HepG2 (cell line): ENCODE results near the gene TLN1. TPM values are rescaled to one million over a fixed set of nuclear protein-coding genes. Genes with fewer than 3 reads are reported as not detected.
A peak's percentile ranks its signal among the peaks of the same experiment; 100 is the strongest.

Experiments used
- ATF7 ChIP-seq, 2 experiments: fragments of 450-650 bp in 1 of 2; sonication (generic) in 1 of 2; formaldehyde crosslinking in 1 of 2; IDR thresholded peaks; 2 replicates each; pipeline versions ENCODE4 v1.4.0 to v1.6.1; 2016 to 2020; ENCODE audit warnings: antibody characterized with exemption in 1 of 2, mild to moderate bottlenecking in 1 of 2, missing genetic modification reagents in 1 of 2
- CHD2 ChIP-seq: IDR thresholded peaks from 2 replicates; pipeline ENCODE4 v1.6.1; 2011; ENCODE audit warnings: low read depth, low read length, improper control_type of control experiment
- FOXK2 ChIP-seq: fragments of 450-650 bp; IDR thresholded peaks from 2 replicates; pipeline ENCODE4 v1.6.1; 2016
- FOXP1 ChIP-seq, 2 experiments: fragments of 450-650 bp in 1 of 2; IDR thresholded peaks; 2 replicates each; pipeline ENCODE4 v1.6.1; 2017 to 2018; ENCODE audit warnings: antibody characterized with exemption in 1 of 2
- GATA4 ChIP-seq: sonication (generic); IDR thresholded peaks from 2 replicates; pipeline ENCODE4 v1.6.1; 2016; ENCODE audit warnings: antibody characterized with exemption, low read depth, borderline replicate concordance
- MAFK ChIP-seq, 2 experiments: IDR thresholded peaks in 1 of 2; conservative IDR thresholded peaks in 1 of 2; 2 replicates each; pipeline ENCODE4 v1.6.1; 2011; ENCODE audit warnings: improper control_type of control experiment in 2 of 2, low read length in 2 of 2
- NCOA2 ChIP-seq: sonication (generic); formaldehyde crosslinking; IDR thresholded peaks from 2 replicates; pipeline ENCODE4 v1.8.0; 2022; ENCODE audit warnings: inconsistent platforms
- NR2F6 ChIP-seq, 2 experiments: IDR thresholded peaks; 2 replicates each; pipeline ENCODE4 v1.6.1; 2016; ENCODE audit warnings: antibody characterized with exemption in 1 of 2, mild to moderate bottlenecking in 1 of 2
- RBFOX2 ChIP-seq: fragments of 200-400 bp; formaldehyde crosslinking; IDR thresholded peaks from 2 replicates; pipeline ENCODE4 v1.6.1; 2017; ENCODE audit warnings: low read depth, mild to moderate bottlenecking, low read length
- ZKSCAN1 ChIP-seq: fragments of 150-350 bp; IDR thresholded peaks from 2 replicates; pipeline ENCODE4 v1.6.1; 2014; ENCODE audit warnings: low read length
- ZMYM2 ChIP-seq: sonication (generic); formaldehyde crosslinking; IDR thresholded peaks from 2 replicates; pipeline ENCODE4 v1.8.0; 2022; ENCODE audit warnings: mild to moderate bottlenecking, missing genetic modification reagents
- ZNF20 ChIP-seq: sonication (generic); formaldehyde crosslinking; IDR thresholded peaks from 2 replicates; pipeline ENCODE4 v1.4.0; 2020; ENCODE audit warnings: mild to moderate bottlenecking, moderate library complexity, missing genetic modification reagents
- ZNF235 ChIP-seq: sonication (generic); formaldehyde crosslinking; IDR thresholded peaks from 2 replicates; pipeline ENCODE4 v1.8.1; 2023; ENCODE audit warnings: mild to moderate bottlenecking, missing genetic modification reagents, borderline replicate concordance
- ZNF567 ChIP-seq: sonication (generic); formaldehyde crosslinking; IDR thresholded peaks from 2 replicates; pipeline ENCODE4 v1.8.1; 2023; ENCODE audit warnings: mild to moderate bottlenecking, missing genetic modification reagents, borderline replicate concordance
- ZNF709 ChIP-seq: sonication (generic); formaldehyde crosslinking; IDR thresholded peaks from 2 replicates; pipeline ENCODE4 v1.5.0; 2020; ENCODE audit warnings: mild to moderate bottlenecking, missing genetic modification reagents
- polyA plus RNA-seq, 8 experiments: library from polyadenylated mRNA; depleted of rRNA in 3 of 8; stranded (reverse) in 7 of 8; unstranded in 1 of 8; fragments of >200 nt; fragmentation: Illumina TruSeq in 4 of 8; extraction: Trizol in 4 of 8; gene quantifications; 2 replicates each; pipeline versions ENCODE4 v1.2.1 to v1.2.3, GENCODE V29; 2011 to 2016; ENCODE audit warnings: low read depth in 4 of 8, missing spikeins in 1 of 8, mixed read lengths in 1 of 8; ENCODE audit not compliant: insufficient read depth in 1 of 8
- total RNA-seq, 5 experiments: library from RNA; depleted of rRNA; stranded (reverse); fragments of >200 nt; fragmentation: Illumina TruSeq; extraction: Trizol; gene quantifications; 2 replicates each; pipeline ENCODE4 v1.2.3, GENCODE V29; 2016; ENCODE audit warnings: low read depth in 1 of 5
- TF ChIP-seq, protein P1 (sequence below): sonication (generic); formaldehyde crosslinking; IDR thresholded peaks from 2 replicates; pipeline ENCODE4 v1.4.0; 2020; ENCODE audit warnings: mild to moderate bottlenecking, missing genetic modification reagents
- TF ChIP-seq, protein P2 (sequence below): sonication (generic); formaldehyde crosslinking; IDR thresholded peaks from 2 replicates; pipeline ENCODE4 v1.4.0; 2020; ENCODE audit warnings: missing genetic modification reagents, low read depth, mild to moderate bottlenecking, borderline replicate concordance
- TF ChIP-seq, protein P3 (sequence below): sonication (generic); formaldehyde crosslinking; IDR thresholded peaks from 2 replicates; pipeline ENCODE4 v1.4.0; 2020; ENCODE audit warnings: missing genetic modification reagents

TLN1 gene
- total and polyA plus RNA-seq, 2 of the 13 experiments (the other 11 are each of a cell fraction or from before 2014, with no cell fraction given): 35.2 to 51.8 TPM

- TF ChIP-seq, protein P1, sequence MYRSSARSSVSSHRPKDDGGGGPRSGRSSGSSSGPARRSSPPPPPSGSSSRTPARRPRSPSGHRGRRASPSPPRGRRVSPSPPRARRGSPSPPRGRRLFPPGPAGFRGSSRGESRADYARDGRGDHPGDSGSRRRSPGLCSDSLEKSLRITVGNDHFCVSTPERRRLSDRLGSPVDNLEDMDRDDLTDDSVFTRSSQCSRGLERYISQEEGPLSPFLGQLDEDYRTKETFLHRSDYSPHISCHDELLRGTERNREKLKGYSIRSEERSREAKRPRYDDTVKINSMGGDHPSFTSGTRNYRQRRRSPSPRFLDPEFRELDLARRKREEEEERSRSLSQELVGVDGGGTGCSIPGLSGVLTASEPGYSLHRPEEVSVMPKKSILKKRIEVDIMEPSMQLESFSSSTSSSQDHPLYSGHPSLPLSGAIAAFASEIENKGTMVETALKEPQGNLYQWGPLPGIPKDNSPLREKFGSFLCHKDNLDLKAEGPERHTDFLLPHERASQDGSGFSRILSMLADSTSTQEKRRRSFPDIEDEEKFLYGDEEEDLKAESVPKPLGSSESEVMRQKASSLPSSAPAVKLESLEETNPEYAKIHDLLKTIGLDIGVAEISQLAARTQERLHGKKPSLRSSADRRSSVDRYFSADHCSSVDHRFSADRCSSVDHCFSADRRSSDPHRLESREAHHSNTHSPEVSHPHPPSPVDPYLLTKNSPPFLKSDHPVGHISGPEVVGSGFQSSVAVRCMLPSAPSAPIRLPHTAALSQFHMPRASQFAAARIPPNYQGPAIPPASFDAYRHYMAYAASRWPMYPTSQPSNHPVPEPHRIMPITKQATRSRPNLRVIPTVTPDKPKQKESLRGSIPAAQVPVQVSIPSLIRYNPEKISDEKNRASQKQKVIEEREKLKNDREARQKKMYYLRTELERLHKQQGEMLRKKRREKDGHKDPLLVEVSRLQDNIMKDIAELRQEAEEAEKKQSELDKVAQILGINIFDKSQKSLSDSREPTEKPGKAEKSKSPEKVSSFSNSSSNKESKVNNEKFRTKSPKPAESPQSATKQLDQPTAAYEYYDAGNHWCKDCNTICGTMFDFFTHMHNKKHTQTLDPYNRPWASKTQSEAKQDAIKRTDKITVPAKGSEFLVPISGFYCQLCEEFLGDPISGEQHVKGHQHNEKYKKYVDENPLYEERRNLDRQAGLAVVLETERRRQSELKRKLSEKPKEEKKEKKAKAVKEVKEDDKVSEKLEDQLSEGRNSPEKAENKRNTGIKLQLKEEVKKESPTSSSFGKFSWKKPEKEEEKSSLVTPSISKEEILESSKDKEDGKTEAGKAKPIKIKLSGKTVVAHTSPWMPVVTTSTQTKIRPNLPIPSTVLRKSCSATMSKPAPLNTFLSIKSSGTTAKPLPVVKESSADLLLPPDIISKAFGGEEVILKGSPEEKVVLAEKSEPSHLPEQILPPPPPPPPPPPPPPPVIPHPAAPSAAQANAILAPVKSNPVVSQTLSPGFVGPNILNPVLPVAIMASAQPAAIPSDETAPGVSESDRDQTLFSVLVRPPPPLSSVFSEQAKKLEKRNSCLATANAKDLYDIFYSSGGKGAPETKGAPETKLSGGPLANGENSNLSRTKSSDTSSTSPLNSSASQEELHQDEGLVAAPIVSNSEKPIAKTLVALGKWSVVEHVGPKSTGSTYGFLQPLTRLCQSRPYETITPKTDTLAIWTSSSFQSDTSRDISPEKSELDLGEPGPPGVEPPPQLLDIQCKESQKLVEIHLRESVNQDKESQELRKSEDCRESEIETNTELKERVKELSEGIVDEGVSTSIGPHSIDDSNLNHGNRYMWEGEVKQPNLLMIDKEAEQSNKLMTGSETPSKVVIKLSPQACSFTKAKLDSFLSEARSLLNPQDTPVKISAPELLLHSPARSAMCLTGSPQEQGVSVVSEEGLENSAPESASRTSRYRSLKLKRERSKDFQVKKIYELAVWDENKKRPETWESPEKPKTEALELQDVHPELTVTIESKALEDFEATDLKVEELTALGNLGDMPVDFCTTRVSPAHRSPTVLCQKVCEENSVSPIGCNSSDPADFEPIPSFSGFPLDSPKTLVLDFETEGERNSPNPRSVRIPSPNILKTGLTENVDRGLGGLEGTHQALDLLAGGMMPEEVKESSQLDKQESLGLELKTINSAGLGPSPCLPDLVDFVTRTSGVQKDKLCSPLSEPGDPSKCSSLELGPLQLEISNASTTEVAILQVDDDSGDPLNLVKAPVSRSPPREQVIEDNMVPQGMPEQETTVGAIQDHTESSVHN (CRISPR knock-in tag): 0 out of 2 replicates have a peak, but pooled peaks have one; percentile 52
- TF ChIP-seq FOXK2: peak; percentile 59; the same call in 1 of the 2 replicates
- TF ChIP-seq, protein P2, sequence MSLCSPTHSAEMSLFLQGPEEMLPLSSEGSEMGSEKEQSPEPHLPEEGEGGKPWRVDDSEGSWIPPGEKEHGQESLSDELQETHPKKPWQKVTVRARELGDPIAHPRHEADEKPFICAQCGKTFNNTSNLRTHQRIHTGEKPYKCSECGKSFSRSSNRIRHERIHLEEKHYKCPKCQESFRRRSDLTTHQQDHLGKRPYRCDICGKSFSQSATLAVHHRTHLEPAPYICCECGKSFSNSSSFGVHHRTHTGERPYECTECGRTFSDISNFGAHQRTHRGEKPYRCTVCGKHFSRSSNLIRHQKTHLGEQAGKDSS (CRISPR knock-in tag): 0 out of 2 replicates have a peak, but pooled peaks have one; percentile 63
- 0 out of 2 replicates have a peak, but pooled peaks have one; percentile 15 for TF ChIP-seq CHD2
- no peak for TF ChIP-seq FOXP1 (IDR thresholded peaks at IDR 0.05)
- peak; percentile 31; the same call in 1 of the 2 replicates for TF ChIP-seq FOXP1 (CRISPR knock-in tag; IDR thresholded peaks at IDR 0.05)
- TF ChIP-seq ZMYM2 (CRISPR knock-in tag): no peak
- TF ChIP-seq NR2F6 (IDR thresholded peaks at IDR 0.05): peak; percentile 86
- TF ChIP-seq NR2F6 (CRISPR knock-in tag; IDR thresholded peaks at IDR 0.05): peak; percentile 80
- TF ChIP-seq ATF7 (IDR thresholded peaks at IDR 0.05): peak; percentile 62
- TF ChIP-seq ATF7 (CRISPR knock-in tag; IDR thresholded peaks at IDR 0.05): no peak
- no peak for TF ChIP-seq ZNF709 (CRISPR knock-in tag)
- TF ChIP-seq ZNF20 (CRISPR knock-in tag): no peak
- no peak for TF ChIP-seq ZKSCAN1
- TF ChIP-seq GATA4: 0 out of 2 replicates have a peak, but pooled peaks have one; percentile 12
- TF ChIP-seq NCOA2 (CRISPR knock-in tag): peak; percentile 63
- TF ChIP-seq RBFOX2: no peak
- TF ChIP-seq, protein P3, sequence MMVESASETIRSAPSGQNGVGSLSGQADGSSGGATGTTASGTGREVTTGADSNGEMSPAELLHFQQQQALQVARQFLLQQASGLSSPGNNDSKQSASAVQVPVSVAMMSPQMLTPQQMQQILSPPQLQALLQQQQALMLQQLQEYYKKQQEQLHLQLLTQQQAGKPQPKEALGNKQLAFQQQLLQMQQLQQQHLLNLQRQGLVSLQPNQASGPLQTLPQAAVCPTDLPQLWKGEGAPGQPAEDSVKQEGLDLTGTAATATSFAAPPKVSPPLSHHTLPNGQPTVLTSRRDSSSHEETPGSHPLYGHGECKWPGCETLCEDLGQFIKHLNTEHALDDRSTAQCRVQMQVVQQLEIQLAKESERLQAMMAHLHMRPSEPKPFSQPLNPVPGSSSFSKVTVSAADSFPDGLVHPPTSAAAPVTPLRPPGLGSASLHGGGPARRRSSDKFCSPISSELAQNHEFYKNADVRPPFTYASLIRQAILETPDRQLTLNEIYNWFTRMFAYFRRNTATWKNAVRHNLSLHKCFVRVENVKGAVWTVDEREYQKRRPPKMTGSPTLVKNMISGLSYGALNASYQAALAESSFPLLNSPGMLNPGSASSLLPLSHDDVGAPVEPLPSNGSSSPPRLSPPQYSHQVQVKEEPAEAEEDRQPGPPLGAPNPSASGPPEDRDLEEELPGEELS (CRISPR knock-in tag): peak; percentile 53; the same call in 1 of the 2 replicates
- no peak for TF ChIP-seq MAFK (conservative IDR thresholded peaks at IDR 0.05 in 1 of 2, IDR thresholded peaks at IDR 0.05 in 1 of 2; ENCODE audit: low read length in 2 of 2)
- 0 out of 2 replicates have a peak, but pooled peaks have one; percentile 10 for TF ChIP-seq ZNF567 (CRISPR knock-in tag)
- TF ChIP-seq ZNF235 (CRISPR knock-in tag): 0 out of 2 replicates have a peak, but pooled peaks have one; percentile 43
These were observed 395 bp downstream of the TLN1 start (continued) for GRCh38 chr9:35731415-35732184.
